ENCODE data around the gene AGK. TPM values are rescaled to one million over a fixed set of nuclear protein-coding genes. Genes with fewer than 3 reads are reported as not detected.

AGK gene
- total RNA-seq, 1 experiment from 2014 or later, result 41.9 TPM

- Histone ChIP-seq H3K27me3 (replicated peaks; ENCODE audit: insufficient read depth, low read depth, low read length, poor library complexity) (no peaks in the 10 kb centered on the region), H3K4me1 (ENCODE audit: insufficient read depth, low read length, poor library complexity, severe bottlenecking) (no peaks in the 10 kb centered on the region), H3K9me3 (ENCODE audit: low read depth, low read length, poor library complexity, severe bottlenecking) (no peaks in the 10 kb centered on the region), H3K36me3 (ENCODE audit: insufficient read depth, low read length, poor library complexity, severe bottlenecking) (no peaks in the 10 kb centered on the region), H3K27ac (ENCODE audit: low read depth, low read length, poor library complexity, severe bottlenecking) (no peak overlapping the region), H3K4me3 (ENCODE audit: low read depth, low read length, poor library complexity, severe bottlenecking) (no peak overlapping the region)
- ChIA-PET POLR2A (ENCODE audit: low non-redundant PET) (no interaction called here), CTCF (no interaction called here)
- DNase-seq (ENCODE audit: low spot score), result no peak
- TF ChIP-seq CTCF (conservative IDR thresholded peaks at IDR 0.05; ENCODE audit: low read depth, low read length) (no peak), EZH2 (IDR thresholded peaks at IDR 0.05; ENCODE audit: borderline replicate concordance, low read depth, low read length, poor library complexity, severe bottlenecking) (no peak)
- no TSS peak for BruUV-seq (replicated peaks)
- intact Hi-C loops (cut with micrococcal nuclease; ENCODE audit: unreplicated experiment), result no loop called here
These were observed 123.0 kb downstream of the AGK start for GRCh38 chr7:141674171-141674671.

GRCh38 chr7:141674702-141675101 is 123.5 kb downstream of the AGK start:
- intact Hi-C loops (cut with micrococcal nuclease; ENCODE audit: unreplicated experiment), result no loop called here
- H3K9me3 ChIP-seq (ENCODE audit: low read depth, low read length, poor library complexity, severe bottlenecking), result no peaks in the 10 kb centered on the region
- no peak overlapping the region for H3K4me3 ChIP-seq (ENCODE audit: low read depth, low read length, poor library complexity, severe bottlenecking)
- DNase-seq (ENCODE audit: low spot score), result no peak
- no peaks in the 10 kb centered on the region for H3K36me3 ChIP-seq (ENCODE audit: insufficient read depth, low read length, poor library complexity, severe bottlenecking)
- no peak overlapping the region for H3K27ac ChIP-seq (ENCODE audit: low read depth, low read length, poor library complexity, severe bottlenecking)
- BruUV-seq (replicated peaks), result no TSS peak
- H3K4me1 ChIP-seq (ENCODE audit: insufficient read depth, low read length, poor library complexity, severe bottlenecking), result no peaks in the 10 kb centered on the region
- CTCF ChIA-PET, result no interaction called here
- TF ChIP-seq EZH2 (IDR thresholded peaks at IDR 0.05; ENCODE audit: borderline replicate concordance, low read depth, low read length, poor library complexity, severe bottlenecking) (no peak), CTCF (conservative IDR thresholded peaks at IDR 0.05; ENCODE audit: low read depth, low read length) (peak; percentile 55)
- H3K27me3 ChIP-seq (replicated peaks; ENCODE audit: insufficient read depth, low read depth, low read length, poor library complexity), result no peaks in the 10 kb centered on the region
- POLR2A ChIA-PET (ENCODE audit: low non-redundant PET), result no interaction called here

GRCh38 chr7:141675436-141676215 is 124.4 kb downstream of the AGK start:
- TF ChIP-seq CTCF (conservative IDR thresholded peaks at IDR 0.05; ENCODE audit: low read depth, low read length), result no peak
- Histone ChIP-seq H3K4me1 (ENCODE audit: insufficient read depth, low read length, poor library complexity, severe bottlenecking) (no peaks in the 10 kb centered on the region), H3K4me3 (ENCODE audit: low read depth, low read length, poor library complexity, severe bottlenecking) (no peak overlapping the region), H3K36me3 (ENCODE audit: insufficient read depth, low read length, poor library complexity, severe bottlenecking) (no peaks in the 10 kb centered on the region), H3K9me3 (ENCODE audit: low read depth, low read length, poor library complexity, severe bottlenecking) (no peaks in the 10 kb centered on the region), H3K27me3 (replicated peaks; ENCODE audit: insufficient read depth, low read depth, low read length, poor library complexity) (no peaks in the 10 kb centered on the region), H3K27ac (ENCODE audit: low read depth, low read length, poor library complexity, severe bottlenecking) (no peak overlapping the region)
- POLR2A ChIA-PET (ENCODE audit: low non-redundant PET), result no interaction called here
- intact Hi-C loops (cut with micrococcal nuclease; ENCODE audit: unreplicated experiment), result no loop called here
- DNase-seq (ENCODE audit: low spot score), result no peak
- CTCF ChIA-PET, result no interaction called here
- BruUV-seq (replicated peaks), result no TSS peak

Data from A673 (cell line).